HG02852 (cell line): Measurements from ENCODE around the gene ZNF280D.

Source experiments
- ATAC-seq: cut with Tn5 transposase; IDR thresholded peaks from one replicate; pipeline ENCODE4 v1.9.1; 2021; ENCODE audit warnings: mild to moderate bottlenecking, moderate library complexity; ENCODE audit not compliant: unreplicated experiment

ZNF280D gene

GRCh38 chr15:56749982-56750381, 16.7 kb upstream of the ZNF280D start:
- no peak for ATAC-seq

- no peak for ATAC-seq
Measured at GRCh38 chr15:56744701-56745683, 11.7 kb upstream of the ZNF280D start.

GRCh38 chr15:56741541-56741940, 8.2 kb upstream of the ZNF280D start:
- ATAC-seq = no peak

GRCh38 chr15:56739964-56740640, 6.8 kb upstream of the ZNF280D start:
- no peak for ATAC-seq

GRCh38 chr15:56739474-56739873, 6.2 kb upstream of the ZNF280D start:
- ATAC-seq = no peak

GRCh38 chr15:56737791-56738190, 4.5 kb upstream of the ZNF280D start:
- no peak for ATAC-seq

GRCh38 chr15:56736881-56737707, 3.8 kb upstream of the ZNF280D start:
- ATAC-seq = no peak

- ATAC-seq = no peak
Measured at GRCh38 chr15:56736308-56736707, 3.0 kb upstream of the ZNF280D start.

- no peak for ATAC-seq
Measured at GRCh38 chr15:56735589-56735988, 2.3 kb upstream of the ZNF280D start.

- no peak for ATAC-seq
Measured at GRCh38 chr15:56734013-56734635, 815 bp upstream of the ZNF280D start.

GRCh38 chr15:56732886-56733135, 498 bp downstream of the ZNF280D start:
- no peak for ATAC-seq

GRCh38 chr15:56732135-56732885, 999 bp downstream of the ZNF280D start:
- peak; percentile 10 for ATAC-seq

- ATAC-seq = no peak
Measured at GRCh38 chr15:56731548-56731947, 1.8 kb downstream of the ZNF280D start.

GRCh38 chr15:56729561-56729960, 3.7 kb downstream of the ZNF280D start:
- ATAC-seq = no peak

- no peak for ATAC-seq
Measured at GRCh38 chr15:56725386-56725785, 7.9 kb downstream of the ZNF280D start.

GRCh38 chr15:56724232-56724631, 9.1 kb downstream of the ZNF280D start:
- no peak for ATAC-seq

GRCh38 chr15:56723787-56724186, 9.5 kb downstream of the ZNF280D start:
- ATAC-seq = no peak

- no peak for ATAC-seq
Measured at GRCh38 chr15:56719774-56720555, 13.3 kb downstream of the ZNF280D start.

GRCh38 chr15:56719021-56719612, 14.2 kb downstream of the ZNF280D start:
- ATAC-seq = no peak
